Panc1 (cell line): ENCODE measurements around the gene ARFGEF3. TPM values are rescaled to one million over a fixed set of nuclear protein-coding genes. Genes with fewer than 3 reads are reported as not detected.

Experiments
- ATAC-seq: fragments of 200-7000 bp; cut with Tn5 transposase; 2 replicates; pipeline ENCODE4 v1.9.1; 2020; ENCODE audit warnings: mild to moderate bottlenecking, moderate library complexity
- BruUV-seq: library from RNA; stranded (reverse); fragments of 400-500 nt; replicated peaks from 2 replicates; lab custom pipeline; 2021; lab: Mats Ljungman, UMichigan
- CTCF ChIA-PET: fragments of 300-600 bp; sonication (Branson Sonifier 250); formaldehyde crosslinking; loops from one replicate; lab custom pipeline; 2022; ENCODE audit warnings: antibody characterized with exemption; lab: Charles Lee
- POLR2A ChIA-PET: fragments of 300-600 bp; sonication (Branson Sonifier 250); formaldehyde crosslinking; loops from one replicate; lab custom pipeline; 2022; ENCODE audit warnings: antibody characterized with exemption; lab: Charles Lee
- DNase-seq: peaks from one replicate; pipeline ENCODE4 v3.0.0-alpha.2; 2010; ENCODE audit warnings: low read depth, low spot score
- H3K27ac ChIP-seq: 2 replicates; pipeline ENCODE4 v1.5.1; 2011; ENCODE audit warnings: mild to moderate bottlenecking, low read length, inconsistent platforms
- H3K27me3 ChIP-seq: fragments of 200-500 bp; sonication (Bioruptor generic); 2 replicates; pipeline ENCODE4 v1.6.0; 2014; ENCODE audit warnings: low read length, inconsistent platforms; ENCODE audit not compliant: control insufficient read depth, insufficient read depth
- H3K36me3 ChIP-seq: fragments of 200-500 bp; sonication (Bioruptor generic); 2 replicates; pipeline ENCODE4 v1.5.1; 2014; ENCODE audit warnings: inconsistent platforms, mild to moderate bottlenecking, low read length, moderate library complexity; ENCODE audit not compliant: control insufficient read depth, insufficient read depth
- H3K4me1 ChIP-seq: 2 replicates; pipeline ENCODE4 v1.5.1; 2011; ENCODE audit warnings: inconsistent platforms, mild to moderate bottlenecking, low read length, moderate library complexity; ENCODE audit not compliant: control insufficient read depth, insufficient read depth
- H3K4me3 ChIP-seq, 2 experiments: 2 replicates each; pipeline ENCODE4 v1.5.1; 2011 to 2012; ENCODE audit warnings: low read depth in 2 of 2, low read length in 2 of 2, mild to moderate bottlenecking in 2 of 2, inconsistent platforms in 1 of 2, moderate library complexity in 1 of 2
- H3K9me3 ChIP-seq: fragments of 200-500 bp; sonication (Bioruptor generic); 2 replicates; pipeline ENCODE4 v1.5.1; 2014; ENCODE audit warnings: low read depth, mild to moderate bottlenecking, inconsistent platforms, low read length, moderate library complexity; ENCODE audit not compliant: control insufficient read depth, insufficient read depth
- POLR2AphosphoS5 ChIP-seq: IDR thresholded peaks from 2 replicates; pipeline ENCODE4 v1.6.1; 2012; ENCODE audit warnings: mild to moderate bottlenecking, low read depth, low read length, moderate library complexity
- SIN3A ChIP-seq: IDR thresholded peaks from 2 replicates; pipeline ENCODE4 v1.6.1; 2012; ENCODE audit warnings: low read depth, mild to moderate bottlenecking, low read length, moderate library complexity, borderline replicate concordance; ENCODE audit not compliant: insufficient read depth
- TCF7L2 ChIP-seq: IDR thresholded peaks from 2 replicates; pipeline ENCODE4 v1.6.1; 2011; ENCODE audit warnings: mild to moderate bottlenecking, low read depth, low read length, inconsistent platforms
- in situ Hi-C: cut with HindIII; loops from 2 replicates; pipeline ENCODE4 v1.10.0; 2016; ENCODE audit warnings: low sequenced_read_pairs, low pct_unique_long_range_greater_than_20kb
- intact Hi-C: fragments of 100-400 bp; cut with micrococcal nuclease; formaldehyde crosslinking; loops from one replicate; pipeline ENCODE4 v1.10.0; 2022; ENCODE audit not compliant: unreplicated experiment
- total RNA-seq: library from RNA; stranded (reverse); gene quantifications from one replicate; pipeline ENCODE4 v1.2.1, GENCODE V29; 2021; ENCODE audit not compliant: unreplicated experiment
- TF ChIP-seq, protein P1 (sequence below), 2 experiments: IDR thresholded peaks; 2 replicates each; pipeline ENCODE4 v1.6.1; 2011 to 2012; ENCODE audit warnings: low read depth in 2 of 2, control low read depth in 1 of 2, low read length in 1 of 2, mild to moderate bottlenecking in 1 of 2, moderate library complexity in 1 of 2; ENCODE audit not compliant: insufficient read depth in 1 of 2
- TF ChIP-seq, protein P2 (sequence below): fragments of 450-650 bp; IDR thresholded peaks from 2 replicates; pipeline ENCODE4 v1.5.1; 2017; ENCODE audit warnings: mild to moderate bottlenecking

ARFGEF3 gene
- total RNA-seq, 1 experiment from 2014 or later = 1.5 TPM

DNA sequence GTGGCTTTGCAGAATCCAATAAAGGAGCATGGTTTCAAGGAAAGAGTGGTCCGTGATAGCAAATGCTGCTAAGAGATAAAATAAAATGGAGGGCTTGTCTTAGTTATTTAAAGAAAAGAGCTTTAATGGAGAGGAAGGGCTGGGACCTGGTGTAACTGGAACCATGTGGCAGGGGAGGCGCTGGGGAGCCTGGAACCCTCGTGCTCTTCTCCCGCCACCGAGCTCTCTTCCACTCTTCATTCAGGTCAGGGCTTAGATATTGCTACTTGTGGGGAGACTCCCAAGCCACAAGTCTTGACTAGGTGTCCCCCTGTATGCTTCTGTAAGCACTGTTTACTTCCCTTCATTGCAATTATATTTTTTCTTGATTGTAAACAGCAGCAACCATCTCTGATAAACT, 15.2 kb upstream of the ARFGEF3 start:
- intact Hi-C loops (no loop called here), in situ Hi-C loops (no loop called here)
- CTCF ChIA-PET = no interaction called here
- TF ChIP-seq, protein P1, sequence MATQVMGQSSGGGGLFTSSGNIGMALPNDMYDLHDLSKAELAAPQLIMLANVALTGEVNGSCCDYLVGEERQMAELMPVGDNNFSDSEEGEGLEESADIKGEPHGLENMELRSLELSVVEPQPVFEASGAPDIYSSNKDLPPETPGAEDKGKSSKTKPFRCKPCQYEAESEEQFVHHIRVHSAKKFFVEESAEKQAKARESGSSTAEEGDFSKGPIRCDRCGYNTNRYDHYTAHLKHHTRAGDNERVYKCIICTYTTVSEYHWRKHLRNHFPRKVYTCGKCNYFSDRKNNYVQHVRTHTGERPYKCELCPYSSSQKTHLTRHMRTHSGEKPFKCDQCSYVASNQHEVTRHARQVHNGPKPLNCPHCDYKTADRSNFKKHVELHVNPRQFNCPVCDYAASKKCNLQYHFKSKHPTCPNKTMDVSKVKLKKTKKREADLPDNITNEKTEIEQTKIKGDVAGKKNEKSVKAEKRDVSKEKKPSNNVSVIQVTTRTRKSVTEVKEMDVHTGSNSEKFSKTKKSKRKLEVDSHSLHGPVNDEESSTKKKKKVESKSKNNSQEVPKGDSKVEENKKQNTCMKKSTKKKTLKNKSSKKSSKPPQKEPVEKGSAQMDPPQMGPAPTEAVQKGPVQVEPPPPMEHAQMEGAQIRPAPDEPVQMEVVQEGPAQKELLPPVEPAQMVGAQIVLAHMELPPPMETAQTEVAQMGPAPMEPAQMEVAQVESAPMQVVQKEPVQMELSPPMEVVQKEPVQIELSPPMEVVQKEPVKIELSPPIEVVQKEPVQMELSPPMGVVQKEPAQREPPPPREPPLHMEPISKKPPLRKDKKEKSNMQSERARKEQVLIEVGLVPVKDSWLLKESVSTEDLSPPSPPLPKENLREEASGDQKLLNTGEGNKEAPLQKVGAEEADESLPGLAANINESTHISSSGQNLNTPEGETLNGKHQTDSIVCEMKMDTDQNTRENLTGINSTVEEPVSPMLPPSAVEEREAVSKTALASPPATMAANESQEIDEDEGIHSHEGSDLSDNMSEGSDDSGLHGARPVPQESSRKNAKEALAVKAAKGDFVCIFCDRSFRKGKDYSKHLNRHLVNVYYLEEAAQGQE (IDR thresholded peaks at IDR 0.05; ENCODE audit: insufficient read depth in 1 of 2, low read depth in 2 of 2, low read length in 1 of 2) = no peak
- TF ChIP-seq, protein P2, sequence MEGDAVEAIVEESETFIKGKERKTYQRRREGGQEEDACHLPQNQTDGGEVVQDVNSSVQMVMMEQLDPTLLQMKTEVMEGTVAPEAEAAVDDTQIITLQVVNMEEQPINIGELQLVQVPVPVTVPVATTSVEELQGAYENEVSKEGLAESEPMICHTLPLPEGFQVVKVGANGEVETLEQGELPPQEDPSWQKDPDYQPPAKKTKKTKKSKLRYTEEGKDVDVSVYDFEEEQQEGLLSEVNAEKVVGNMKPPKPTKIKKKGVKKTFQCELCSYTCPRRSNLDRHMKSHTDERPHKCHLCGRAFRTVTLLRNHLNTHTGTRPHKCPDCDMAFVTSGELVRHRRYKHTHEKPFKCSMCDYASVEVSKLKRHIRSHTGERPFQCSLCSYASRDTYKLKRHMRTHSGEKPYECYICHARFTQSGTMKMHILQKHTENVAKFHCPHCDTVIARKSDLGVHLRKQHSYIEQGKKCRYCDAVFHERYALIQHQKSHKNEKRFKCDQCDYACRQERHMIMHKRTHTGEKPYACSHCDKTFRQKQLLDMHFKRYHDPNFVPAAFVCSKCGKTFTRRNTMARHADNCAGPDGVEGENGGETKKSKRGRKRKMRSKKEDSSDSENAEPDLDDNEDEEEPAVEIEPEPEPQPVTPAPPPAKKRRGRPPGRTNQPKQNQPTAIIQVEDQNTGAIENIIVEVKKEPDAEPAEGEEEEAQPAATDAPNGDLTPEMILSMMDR = no peak
- TF ChIP-seq SIN3A (no peak), POLR2AphosphoS5 (no peak), TCF7L2 (no peak)
- ATAC-seq (no peak), DNase-seq (no peak)
- H3K27ac ChIP-seq = no peak overlapping the region
- H3K27me3 ChIP-seq = peaks cover 8% of the 10 kb centered on the region; the same call in 1 of the 2 replicates
- no TSS peak for BruUV-seq
- H3K36me3 ChIP-seq = no peaks in the 10 kb centered on the region; the same call in 1 of the 2 replicates
- POLR2A ChIA-PET = no interaction called here
- no peaks in the 10 kb centered on the region for H3K4me1 ChIP-seq
- H3K4me3 ChIP-seq = no peak overlapping the region
- no peaks in the 10 kb centered on the region for H3K9me3 ChIP-seq

GRCh38 chr6:138155443-138155842, 6.3 kb upstream of the ARFGEF3 start:
- intact Hi-C loops = no loop called here
- POLR2A ChIA-PET = no interaction called here

More at GRCh38 chr6:138155443-138155842, 6.3 kb upstream of the ARFGEF3 start:
- H3K36me3 ChIP-seq = no peaks in the 10 kb centered on the region; the same call in 1 of the 2 replicates
- TF ChIP-seq SIN3A (no peak), POLR2AphosphoS5 (no peak), TCF7L2 (no peak)
- TF ChIP-seq, protein P2 = no peak
- TF ChIP-seq, protein P1 (IDR thresholded peaks at IDR 0.05; ENCODE audit: insufficient read depth in 1 of 2, low read depth in 2 of 2, low read length in 1 of 2) = no peak
- in situ Hi-C loops = no loop called here
- H3K27ac ChIP-seq = no peak overlapping the region
- no peak overlapping the region for H3K4me3 ChIP-seq
- ATAC-seq (no peak), DNase-seq (no peak)
- H3K4me1 ChIP-seq = no peaks in the 10 kb centered on the region
- H3K9me3 ChIP-seq = no peaks in the 10 kb centered on the region
- CTCF ChIA-PET = no interaction called here
- no TSS peak for BruUV-seq
- peaks cover 34% of the 10 kb centered on the region for H3K27me3 ChIP-seq
